Body of pancreas (tissue), 4 donors: ENCODE results near the gene GPR176.

Experiments used
- CTCF ChIP-seq, 7 experiments: fragments of 450-650 bp in 4 of 7; fragments of 200-600 bp in 3 of 7; sonication (generic) in 3 of 7; IDR thresholded peaks; one replicate each; pipeline ENCODE4 v1.5.1; 2016 to 2019; ENCODE audit warnings: antibody characterized with exemption in 7 of 7
- POLR2A ChIP-seq, 3 donors: fragments of 450-650 bp; IDR thresholded peaks; one replicate each; pipeline ENCODE4 v1.6.1; 2016; ENCODE audit warnings: antibody characterized with exemption in 3 of 3, mild to moderate bottlenecking in 2 of 3

GRCh38 chr15:39908186-39908585 is 11.9 kb downstream of the GPR176 start:
- TF ChIP-seq CTCF (IDR thresholded peaks at IDR 0.05) (no peak), POLR2A (IDR thresholded peaks at IDR 0.05) (no peak)
